ENCODE measurements around the gene SNX22.

GRCh38 chr15:64102497-64102896 is 49.0 kb upstream of the SNX22 start:
- no peak for TF ChIP-seq CTCF (IDR thresholded peaks at IDR 0.05; ENCODE audit: low read depth, low read length)
- no peak for TF ChIP-seq EZH2phosphoT487 (IDR thresholded peaks at IDR 0.05; ENCODE audit: low read depth)
